ENCODE data around the gene MRM2.

The MRM2 gene

GRCh38 chr7:2203766-2204300 lies 38.2 kb downstream of the MRM2 start:
- DNase-seq (ENCODE audit: low spot score), result no peak

- no peak for DNase-seq (ENCODE audit: low spot score)
These were observed 38.9 kb downstream of the MRM2 start for GRCh38 chr7:2202901-2203765.

GRCh38 chr7:2202361-2202761 lies 39.6 kb downstream of the MRM2 start:
- DNase-seq (ENCODE audit: low spot score), result no peak

GRCh38 chr7:2201686-2202360 lies 40.2 kb downstream of the MRM2 start:
- DNase-seq (ENCODE audit: low spot score), result no peak

GRCh38 chr7:2201128-2201527 lies 40.9 kb downstream of the MRM2 start:
- DNase-seq (ENCODE audit: low spot score), result no peak

- DNase-seq (ENCODE audit: low spot score), result no peak
These were observed 41.4 kb downstream of the MRM2 start for GRCh38 chr7:2200584-2200980.

DNA sequence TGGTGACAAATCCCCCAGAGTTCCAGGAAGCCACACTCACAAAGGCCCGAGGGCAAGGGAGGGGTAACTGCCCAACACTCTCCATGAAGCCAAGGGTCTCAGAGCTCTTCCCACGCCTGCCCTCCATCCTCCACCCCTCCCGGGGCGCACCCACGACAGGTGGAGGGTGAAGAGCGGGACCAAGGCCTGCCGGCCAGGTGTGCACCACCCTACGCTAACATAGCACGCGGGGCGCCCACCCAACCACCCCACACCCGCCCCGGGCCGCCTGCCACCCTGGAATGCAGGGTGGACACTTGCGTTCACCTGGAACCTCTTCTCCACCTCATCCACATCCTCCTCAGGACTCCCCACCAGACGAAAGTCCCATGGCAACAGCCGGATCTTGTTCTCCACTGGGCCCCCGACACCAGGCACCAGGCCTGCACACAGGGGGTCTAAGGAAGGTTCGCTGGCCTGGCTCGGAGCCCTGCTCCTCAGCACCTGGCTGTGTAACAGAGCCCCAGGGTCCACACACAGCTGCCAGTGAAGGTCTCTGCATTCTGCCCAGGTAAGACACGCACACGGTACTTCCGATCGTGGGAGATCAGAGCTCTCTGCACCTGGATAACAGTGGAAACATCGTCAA lies 41.9 kb downstream of the MRM2 start:
- no peak for DNase-seq (ENCODE audit: low spot score)

- no peak for DNase-seq (ENCODE audit: low spot score)
These were observed 42.5 kb downstream of the MRM2 start for GRCh38 chr7:2199528-2199927.

DNA sequence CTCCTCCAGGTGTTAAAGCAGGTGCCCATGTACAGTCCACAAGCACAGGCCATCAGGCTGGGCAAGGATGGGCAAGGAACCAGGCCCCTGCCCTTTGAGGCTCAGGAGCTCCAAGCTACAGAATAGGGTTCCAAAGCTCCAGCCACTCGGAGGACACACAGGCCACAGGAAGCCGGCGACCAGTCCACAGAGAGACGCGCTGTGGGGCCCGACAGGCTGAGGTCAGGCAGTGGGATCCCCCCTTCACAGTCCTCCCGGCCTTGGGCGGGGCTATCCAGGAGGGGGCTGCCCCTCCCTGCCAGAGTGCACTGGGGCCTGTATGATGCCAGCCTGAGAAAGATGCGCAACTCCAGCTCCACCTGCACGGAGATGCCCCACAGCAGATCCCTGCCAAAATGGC lies 43.2 kb downstream of the MRM2 start:
- no peak for DNase-seq (ENCODE audit: low spot score)

DNA sequence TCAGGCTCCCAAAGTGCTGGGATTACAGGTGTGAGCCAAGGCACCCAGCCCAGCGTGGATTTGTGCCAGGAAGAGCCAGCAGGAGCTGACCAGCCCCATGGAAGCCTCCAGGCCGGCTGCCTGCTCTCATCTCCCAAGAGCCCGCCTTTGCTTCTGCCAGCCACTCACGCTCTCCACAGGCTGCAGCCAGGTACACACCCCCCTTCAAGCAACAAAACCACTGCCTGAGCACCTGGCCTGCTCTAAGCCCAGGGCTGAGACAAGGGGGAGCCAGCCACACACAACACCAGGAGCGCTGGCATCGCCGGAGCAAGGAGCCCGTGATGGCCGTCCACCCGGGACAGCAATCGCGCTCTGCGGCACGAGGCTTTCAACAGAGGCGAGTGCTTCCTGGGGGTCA lies 43.8 kb downstream of the MRM2 start:
- no peak for DNase-seq (ENCODE audit: low spot score)

DNA sequence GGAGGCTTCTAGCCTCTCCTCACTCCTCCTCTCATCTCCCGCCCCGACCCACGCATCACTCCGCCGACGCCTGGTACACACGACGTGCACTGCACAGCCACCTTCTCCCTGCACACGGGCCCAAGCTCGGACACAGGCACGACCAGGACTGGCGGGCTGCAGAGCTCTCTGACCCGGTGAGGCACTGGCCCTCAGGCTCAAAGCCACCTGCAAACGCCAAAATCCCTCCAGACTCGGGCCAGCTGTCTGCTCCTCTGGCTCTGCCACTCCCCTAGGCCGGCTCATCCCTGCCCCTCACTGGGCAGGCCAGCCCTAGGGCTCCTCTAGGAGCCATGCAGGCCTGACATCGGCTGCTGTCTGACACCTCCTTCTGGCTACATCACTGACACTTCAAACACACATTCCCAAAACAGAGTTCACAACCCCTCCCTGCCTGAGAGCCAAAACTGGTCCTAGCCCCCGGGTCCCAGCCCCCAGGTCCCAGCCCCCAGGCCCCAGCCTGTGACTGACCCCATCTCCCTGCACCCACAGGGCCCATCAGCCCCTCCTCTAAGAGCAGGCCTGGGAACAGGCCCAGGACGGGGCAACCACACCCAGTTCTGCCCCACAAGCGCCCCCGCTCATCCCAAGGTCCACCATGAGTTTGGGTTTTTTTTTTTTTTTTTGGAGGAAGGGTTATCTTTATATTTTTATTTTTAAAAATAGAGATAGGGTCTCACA lies 44.4 kb downstream of the MRM2 start:
- DNase-seq (ENCODE audit: low spot score), result no peak

GRCh38 chr7:2196381-2197378 lies 45.3 kb downstream of the MRM2 start:
- no peak for DNase-seq (ENCODE audit: low spot score)

GRCh38 chr7:2195400-2196246 lies 46.4 kb downstream of the MRM2 start:
- DNase-seq (ENCODE audit: low spot score), result no peak

- DNase-seq (ENCODE audit: low spot score), result no peak
These were observed 48.3 kb downstream of the MRM2 start for GRCh38 chr7:2193575-2194305.

DNA sequence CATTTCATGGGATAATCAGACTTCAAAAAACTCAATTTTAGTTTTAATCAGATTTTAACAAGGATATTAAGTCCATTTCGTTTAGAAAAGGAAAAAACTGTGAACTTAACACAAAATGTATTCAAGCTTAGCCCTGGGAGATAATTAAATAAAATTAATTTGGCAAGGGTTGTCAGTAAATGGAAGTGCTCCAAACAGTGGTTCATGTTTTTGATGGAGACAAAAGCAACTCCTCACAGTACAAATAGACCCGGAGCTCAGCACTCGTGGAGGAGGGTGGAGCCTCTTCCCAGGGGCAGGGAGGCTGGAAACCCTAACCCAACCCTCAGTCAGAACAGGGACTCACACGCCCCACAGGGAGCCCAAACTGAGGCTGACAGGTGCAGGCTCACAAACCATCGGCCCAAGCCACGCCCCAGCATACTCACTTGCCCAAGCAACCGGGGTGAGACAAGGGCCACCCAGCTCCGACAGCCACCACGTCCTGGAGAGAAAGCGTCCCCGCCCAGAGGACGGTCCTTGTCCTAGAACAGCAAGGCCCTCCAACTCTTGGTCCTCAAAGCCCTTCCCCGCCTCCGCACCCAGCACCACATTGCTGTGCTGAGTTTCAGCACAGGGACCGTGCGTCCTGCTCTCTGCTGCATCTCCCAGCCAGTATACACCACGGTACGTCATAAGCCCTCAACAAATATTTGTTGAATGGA lies 49.0 kb downstream of the MRM2 start:
- DNase-seq (ENCODE audit: low spot score), result no peak

DNA sequence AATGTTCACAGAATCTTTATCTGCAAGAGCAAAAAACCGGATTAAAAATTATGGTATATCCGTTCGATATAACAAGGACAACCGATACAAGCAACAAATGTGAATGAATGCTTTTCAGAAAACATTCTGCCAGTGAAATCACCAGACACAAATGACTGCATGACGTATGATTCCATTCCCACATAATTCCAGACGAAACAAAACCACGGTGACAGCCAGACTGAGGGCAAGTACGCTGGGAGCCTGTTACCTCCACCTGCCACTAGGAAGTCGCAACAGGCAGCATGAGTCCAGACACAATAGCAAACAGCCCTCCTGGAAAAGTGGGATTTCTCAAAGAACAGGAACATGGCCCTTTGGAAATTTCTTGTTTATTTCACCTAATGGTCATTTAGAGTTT lies 51.0 kb downstream of the MRM2 start:
- DNase-seq (ENCODE audit: low spot score), result no peak

DNA sequence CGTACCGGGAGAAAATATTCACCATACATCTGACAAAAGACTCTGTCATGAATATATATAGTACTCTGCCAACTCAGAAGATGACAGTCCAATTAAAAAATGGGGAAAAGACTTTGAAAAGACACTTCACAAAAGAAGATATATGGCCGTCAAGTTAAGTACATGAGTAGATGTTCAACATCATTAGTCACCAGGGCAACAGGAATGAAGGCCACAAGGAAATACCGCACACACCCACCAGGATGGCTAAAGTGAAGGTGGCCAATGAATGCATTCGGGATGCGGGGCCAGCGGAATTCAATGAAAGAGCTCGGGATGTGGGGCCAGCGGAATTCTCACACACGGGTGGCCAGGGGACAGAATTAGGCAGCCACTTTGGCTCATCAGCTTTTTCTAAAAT lies 51.5 kb downstream of the MRM2 start:
- no peak for DNase-seq (ENCODE audit: low spot score)

DNA sequence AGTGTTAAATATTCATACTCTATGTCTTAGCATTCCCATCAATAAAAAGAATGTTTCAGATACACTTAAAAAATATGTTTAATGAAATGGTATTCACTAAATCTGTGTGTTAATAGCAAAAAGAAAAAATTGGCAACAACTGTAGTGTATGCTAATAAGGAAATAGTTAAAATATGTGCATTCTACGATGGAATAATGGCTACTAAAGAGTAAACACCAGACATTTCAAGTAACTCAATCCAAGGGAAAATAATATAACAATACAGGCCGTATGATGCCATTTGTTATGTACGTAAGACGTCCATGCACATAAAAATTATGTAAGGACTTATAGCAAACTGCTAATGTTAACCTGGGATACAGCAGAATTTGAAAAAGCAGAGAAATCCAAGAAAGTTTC lies 55.8 kb downstream of the MRM2 start:
- DNase-seq (ENCODE audit: low spot score), result no peak

- DNase-seq (ENCODE audit: low spot score), result no peak
These were observed 56.3 kb downstream of the MRM2 start for GRCh38 chr7:2185715-2186114.
